Liver (tissue), 3 donors: Measurements from ENCODE around the gene DTWD2.

ENCODE experiments used
- ATF3 ChIP-seq: IDR thresholded peaks from 2 replicates; pipeline ENCODE4 v1.6.1; 2016; ENCODE audit warnings: antibody characterized with exemption
- EGR1 ChIP-seq, 2 donors: IDR thresholded peaks; 2 replicates each; pipeline ENCODE4 v1.6.1; 2016 to 2018; ENCODE audit warnings: antibody characterized with exemption in 2 of 2, low read depth in 2 of 2
- GABPA ChIP-seq, 2 donors: IDR thresholded peaks in 1 of 2; conservative IDR thresholded peaks in 1 of 2; 2 replicates each; pipeline ENCODE4 v1.6.1; 2016; ENCODE audit warnings: antibody characterized with exemption in 2 of 2, mild to moderate bottlenecking in 1 of 2, moderate library complexity in 1 of 2
- HNF4A ChIP-seq, 2 donors: conservative IDR thresholded peaks; 2 replicates each; pipeline ENCODE4 v1.6.1; 2016; ENCODE audit warnings: antibody characterized with exemption in 2 of 2, mild to moderate bottlenecking in 2 of 2
- HNF4G ChIP-seq: IDR thresholded peaks from 2 replicates; pipeline ENCODE4 v1.6.1; 2016; ENCODE audit warnings: antibody characterized with exemption
- JUND ChIP-seq, 2 donors: IDR thresholded peaks; 2 replicates each; pipeline ENCODE4 v1.6.1; 2016; ENCODE audit warnings: antibody characterized with exemption in 2 of 2
- NR2F2 ChIP-seq: IDR thresholded peaks from 2 replicates; pipeline ENCODE4 v1.6.1; 2016; ENCODE audit warnings: antibody characterized with exemption
- RAD21 ChIP-seq, 2 donors: IDR thresholded peaks; 2 replicates each; pipeline ENCODE4 v1.6.1; 2016; ENCODE audit warnings: antibody characterized with exemption in 2 of 2, mild to moderate bottlenecking in 2 of 2
- REST ChIP-seq: IDR thresholded peaks from 2 replicates; pipeline ENCODE4 v1.6.1; 2016; ENCODE audit warnings: antibody characterized with exemption, mild to moderate bottlenecking
- SP1 ChIP-seq: IDR thresholded peaks from 2 replicates; pipeline ENCODE4 v1.6.1; 2018; ENCODE audit warnings: antibody characterized with exemption, mild to moderate bottlenecking
- TAF1 ChIP-seq: conservative IDR thresholded peaks from 2 replicates; pipeline ENCODE4 v1.6.1; 2016; ENCODE audit warnings: antibody characterized with exemption, mild to moderate bottlenecking
- YY1 ChIP-seq: IDR thresholded peaks from 2 replicates; pipeline ENCODE4 v1.6.1; 2016; ENCODE audit warnings: antibody characterized with exemption, mild to moderate bottlenecking
- ZBTB33 ChIP-seq: IDR thresholded peaks from 2 replicates; pipeline ENCODE4 v1.6.1; 2016; ENCODE audit warnings: antibody characterized with exemption
- TF ChIP-seq, protein P1 (sequence below): fragments of 150-350 bp; IDR thresholded peaks from 2 replicates; pipeline ENCODE4 v1.5.1; 2017; ENCODE audit warnings: improper control_type of control experiment, low read depth, low read length; ENCODE audit not compliant: missing input control
- donor health status: healthy.
- donor health status: healthy.

DNA sequence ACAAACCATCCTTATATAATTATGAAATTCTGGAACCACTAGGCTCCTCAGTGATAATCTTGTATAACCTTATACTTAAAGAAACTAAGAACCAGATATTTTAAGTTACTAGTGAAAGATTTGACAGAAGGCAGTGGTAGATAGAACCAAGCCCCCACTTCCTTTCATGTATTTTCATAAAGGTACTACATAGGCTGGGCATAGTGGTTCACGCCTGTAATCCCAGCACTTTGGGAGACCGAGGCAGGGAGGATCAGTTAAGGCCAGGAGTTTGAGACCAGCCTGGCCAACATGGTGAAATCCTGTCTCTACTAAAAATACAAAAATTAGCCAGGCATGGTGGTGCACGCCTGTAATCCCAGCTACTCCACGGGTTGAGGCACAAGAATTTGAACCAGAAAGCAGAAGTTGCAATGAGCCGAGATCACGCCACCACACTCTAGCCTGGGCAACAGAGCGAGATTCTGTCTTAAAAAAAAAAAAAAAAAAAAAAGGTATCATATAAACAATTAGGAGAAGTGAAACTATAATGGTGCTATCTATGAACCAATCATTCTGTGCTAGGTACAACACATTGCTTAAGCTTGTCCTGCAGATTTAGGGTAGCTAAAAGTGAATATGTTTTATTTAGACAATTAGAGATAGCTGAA, 27.9 kb upstream of the DTWD2 start:
- TF ChIP-seq, protein P1, sequence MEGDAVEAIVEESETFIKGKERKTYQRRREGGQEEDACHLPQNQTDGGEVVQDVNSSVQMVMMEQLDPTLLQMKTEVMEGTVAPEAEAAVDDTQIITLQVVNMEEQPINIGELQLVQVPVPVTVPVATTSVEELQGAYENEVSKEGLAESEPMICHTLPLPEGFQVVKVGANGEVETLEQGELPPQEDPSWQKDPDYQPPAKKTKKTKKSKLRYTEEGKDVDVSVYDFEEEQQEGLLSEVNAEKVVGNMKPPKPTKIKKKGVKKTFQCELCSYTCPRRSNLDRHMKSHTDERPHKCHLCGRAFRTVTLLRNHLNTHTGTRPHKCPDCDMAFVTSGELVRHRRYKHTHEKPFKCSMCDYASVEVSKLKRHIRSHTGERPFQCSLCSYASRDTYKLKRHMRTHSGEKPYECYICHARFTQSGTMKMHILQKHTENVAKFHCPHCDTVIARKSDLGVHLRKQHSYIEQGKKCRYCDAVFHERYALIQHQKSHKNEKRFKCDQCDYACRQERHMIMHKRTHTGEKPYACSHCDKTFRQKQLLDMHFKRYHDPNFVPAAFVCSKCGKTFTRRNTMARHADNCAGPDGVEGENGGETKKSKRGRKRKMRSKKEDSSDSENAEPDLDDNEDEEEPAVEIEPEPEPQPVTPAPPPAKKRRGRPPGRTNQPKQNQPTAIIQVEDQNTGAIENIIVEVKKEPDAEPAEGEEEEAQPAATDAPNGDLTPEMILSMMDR, result no peak
- TF ChIP-seq NR2F2 (no peak), TAF1 (no peak), GABPA (IDR thresholded peaks at IDR 0.05 in 1 of 2, conservative IDR thresholded peaks at IDR 0.05 in 1 of 2) (no peak), REST (no peak), RAD21 (IDR thresholded peaks at IDR 0.05) (no peak), EGR1 (IDR thresholded peaks at IDR 0.05; ENCODE audit: low read depth in 2 of 2) (no peak), HNF4A (conservative IDR thresholded peaks at IDR 0.05) (no peak), YY1 (no peak), ATF3 (no peak), JUND (IDR thresholded peaks at IDR 0.05) (no peak), ZBTB33 (no peak), HNF4G (no peak), SP1 (no peak)
